SU-DHL-6 (cell line): ENCODE measurements around the gene ZNF467.

Source experiments
- H2AFZ ChIP-seq: fragments of 200-600 bp; sonication (generic); 2 replicates; pipeline ENCODE4 v1.6.1; 2014; ENCODE audit warnings: low read depth, mild to moderate bottlenecking, moderate library complexity, mixed read lengths, antibody characterized with exemption, low read length; ENCODE audit not compliant: severe bottlenecking
- H3F3A ChIP-seq: fragments of 200-600 bp; shearing (Covaris generic); 2 replicates; pipeline ENCODE4 v1.6.0; 2016; ENCODE audit warnings: antibody characterized with exemption, mild to moderate bottlenecking; ENCODE audit not compliant: insufficient read depth
- H3K27ac ChIP-seq: fragments of 200-600 bp; sonication (generic); 2 replicates; pipeline ENCODE4 v1.5.1; 2016; ENCODE audit warnings: low read depth, mild to moderate bottlenecking, low read length, moderate library complexity, mixed read lengths
- H3K27me3 ChIP-seq: fragments of 200-600 bp; sonication (generic), shearing (Covaris generic); 2 replicates; pipeline ENCODE4 v1.6.0; 2014; ENCODE audit warnings: mild to moderate bottlenecking, low read length
- H3K36me3 ChIP-seq: fragments of 200-600 bp; sonication (generic); 2 replicates; pipeline ENCODE4 v1.6.1; 2014; ENCODE audit warnings: mild to moderate bottlenecking, low read length, mixed read lengths
- H3K4me2 ChIP-seq: fragments of 300-600, 200-600 bp; shearing (Covaris generic), sonication (generic); 2 replicates; pipeline ENCODE4 v1.6.0; 2014; ENCODE audit warnings: low read length, low read depth, mild to moderate bottlenecking; ENCODE audit not compliant: poor library complexity, severe bottlenecking
- H3K4me3 ChIP-seq: fragments of 200-600 bp; sonication (generic); 2 replicates; pipeline ENCODE4 v1.5.1; 2014; ENCODE audit warnings: antibody characterized with exemption, low read length, mild to moderate bottlenecking, mixed read lengths; ENCODE audit not compliant: insufficient read depth, poor library complexity, severe bottlenecking
- H3K79me2 ChIP-seq: fragments of 200-600 bp; sonication (generic); 2 replicates; pipeline ENCODE4 v1.6.1; 2014; ENCODE audit warnings: mild to moderate bottlenecking, low read length, moderate library complexity; ENCODE audit not compliant: insufficient read depth
- H3K9ac ChIP-seq: fragments of 200-600 bp; sonication (generic); 2 replicates; pipeline ENCODE4 v1.7.0; 2014; ENCODE audit warnings: mild to moderate bottlenecking, low read length
- H3K9me2 ChIP-seq: fragments of 200-600 bp; sonication (generic); replicated peaks from 2 replicates; pipeline ENCODE4 v1.6.1; 2014; ENCODE audit warnings: low read length; ENCODE audit not compliant: insufficient read depth
- H3K9me3 ChIP-seq: fragments of 200-600 bp; sonication (generic); 2 replicates; pipeline ENCODE4 v1.6.1; 2014; ENCODE audit warnings: low read length, mixed read lengths; ENCODE audit not compliant: insufficient read depth
- H4K20me1 ChIP-seq: fragments of 200-600 bp; sonication (generic); 2 replicates; pipeline ENCODE4 v1.6.1; 2014; ENCODE audit warnings: low read depth, mild to moderate bottlenecking, antibody characterized with exemption, low read length, moderate library complexity, mixed read lengths
- CTCF ChIP-seq: fragments of 200-600 bp; sonication (generic); IDR thresholded peaks from one replicate; pipeline ENCODE4 v1.5.1; 2017; ENCODE audit warnings: antibody characterized with exemption, mild to moderate bottlenecking, low read length, moderate library complexity; ENCODE audit not compliant: insufficient read depth, poor library complexity, severe bottlenecking
- EZH2phosphoT487 ChIP-seq: fragments of 200-600 bp; sonication (generic), shearing (Covaris generic); conservative IDR thresholded peaks from 2 replicates; pipeline ENCODE4 v1.6.1; 2018; ENCODE audit warnings: mild to moderate bottlenecking, antibody characterized with exemption, low read length, moderate library complexity, mixed read lengths

Gene ZNF467

GRCh38 chr7:149803551-149804074 lies 30.2 kb upstream of the ZNF467 start:
- H3K27me3 ChIP-seq: no peaks in the 10 kb centered on the region

GRCh38 chr7:149802966-149803365 lies 29.6 kb upstream of the ZNF467 start:
- Histone ChIP-seq H3K36me3 (no peaks in the 10 kb centered on the region), H3K27me3 (no peaks in the 10 kb centered on the region), H3K27ac (no peak overlapping the region), H3K79me2 (no peaks in the 10 kb centered on the region), H2AFZ (no peak overlapping the region), H3K4me3 (no peak overlapping the region), H3K9me2 (no peaks in the 10 kb centered on the region), H4K20me1 (no peaks in the 10 kb centered on the region), H3K9ac (no peak overlapping the region), H3K4me2 (no peak overlapping the region), H3K9me3 (no peaks in the 10 kb centered on the region), H3F3A (no peaks in the 10 kb centered on the region)
- TF ChIP-seq CTCF (no peak), EZH2phosphoT487 (no peak)

More at GRCh38 chr7:149803551-149804074, 30.2 kb upstream of the ZNF467 start:
- H3K4me2 ChIP-seq: no peak overlapping the region
- no peaks in the 10 kb centered on the region for H3F3A ChIP-seq
- no peaks in the 10 kb centered on the region for H3K36me3 ChIP-seq
- no peak for TF ChIP-seq CTCF
- H4K20me1 ChIP-seq: no peaks in the 10 kb centered on the region
- H2AFZ ChIP-seq: no peak overlapping the region
- no peak overlapping the region for H3K27ac ChIP-seq
- H3K9me2 ChIP-seq: no peaks in the 10 kb centered on the region
- no peak overlapping the region for H3K4me3 ChIP-seq
- no peak overlapping the region for H3K9ac ChIP-seq
- H3K79me2 ChIP-seq: no peaks in the 10 kb centered on the region
- no peaks in the 10 kb centered on the region for H3K9me3 ChIP-seq

DNA sequence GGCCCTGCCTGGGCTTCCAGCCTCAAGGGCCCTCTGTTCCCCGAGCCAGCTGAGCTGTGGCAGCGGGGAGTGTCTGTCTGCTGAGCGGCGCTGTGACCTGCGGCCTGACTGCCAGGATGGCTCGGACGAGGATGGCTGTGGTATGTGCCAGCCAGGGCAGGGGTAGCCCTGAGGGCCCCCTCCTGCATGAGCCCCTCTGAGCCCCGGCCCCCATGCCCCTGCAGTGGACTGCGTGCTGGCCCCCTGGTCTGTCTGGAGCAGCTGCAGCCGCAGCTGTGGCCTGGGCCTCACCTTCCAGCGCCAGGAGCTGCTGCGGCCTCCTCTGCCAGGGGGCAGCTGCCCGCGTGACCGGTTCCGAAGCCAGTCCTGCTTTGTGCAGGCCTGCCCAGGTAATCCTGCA lies 28.4 kb upstream of the ZNF467 start:
- Histone ChIP-seq H3K9me3 (no peaks in the 10 kb centered on the region), H3K9me2 (no peaks in the 10 kb centered on the region), H3K27me3 (no peaks in the 10 kb centered on the region), H3K4me3 (no peak overlapping the region), H4K20me1 (no peaks in the 10 kb centered on the region), H3K79me2 (no peaks in the 10 kb centered on the region), H3F3A (no peaks in the 10 kb centered on the region), H2AFZ (no peak overlapping the region), H3K27ac (no peak overlapping the region), H3K9ac (no peak overlapping the region), H3K4me2 (no peak overlapping the region), H3K36me3 (no peaks in the 10 kb centered on the region)
- no peak for TF ChIP-seq CTCF

DNA sequence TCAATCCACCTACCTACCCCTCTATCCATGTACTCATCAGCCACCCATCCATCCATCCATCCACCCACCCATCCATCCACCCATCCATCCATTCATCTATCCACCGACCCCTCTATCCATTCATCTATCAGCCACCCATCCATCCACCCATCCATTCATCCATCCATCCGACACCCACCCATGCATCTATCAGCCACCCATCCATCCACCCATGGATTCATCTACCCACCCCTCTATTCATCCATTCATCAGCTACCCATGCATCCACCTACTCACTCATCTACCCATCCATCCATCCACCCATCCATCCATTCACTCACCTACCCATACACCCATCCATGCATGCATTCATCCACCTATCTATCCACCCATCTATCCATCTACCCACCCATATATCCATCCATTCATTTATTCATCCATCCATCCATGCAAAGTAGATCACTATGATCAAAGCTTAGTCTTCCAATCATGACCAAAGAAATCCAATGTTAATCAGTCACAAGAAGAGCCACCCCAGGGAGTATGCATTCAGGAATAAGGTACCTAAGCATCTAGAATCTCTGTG lies 27.7 kb upstream of the ZNF467 start:
- Histone ChIP-seq H3K36me3 (no peaks in the 10 kb centered on the region), H3K9me2 (no peaks in the 10 kb centered on the region), H4K20me1 (no peaks in the 10 kb centered on the region), H3K27me3 (no peaks in the 10 kb centered on the region), H3K79me2 (no peaks in the 10 kb centered on the region), H2AFZ (no peak overlapping the region), H3K27ac (no peak overlapping the region), H3K9ac (no peak overlapping the region), H3K4me2 (no peak overlapping the region), H3K9me3 (no peaks in the 10 kb centered on the region), H3F3A (no peaks in the 10 kb centered on the region), H3K4me3 (no peak overlapping the region)
- TF ChIP-seq EZH2phosphoT487 (no peak), CTCF (no peak)
